GM12865 (cell line): Measurements from ENCODE around the gene EEFSEC.

Source experiments
- DNase-seq: peaks from one replicate; pipeline ENCODE4 v3.0.0; 2010; ENCODE audit warnings: low read depth
- H3K4me3 ChIP-seq: 2 replicates; pipeline ENCODE4 v1.5.1; 2011; ENCODE audit warnings: mild to moderate bottlenecking, low read depth, low read length, control low read depth
- TF ChIP-seq, protein P1 (sequence below): IDR thresholded peaks from 2 replicates; pipeline ENCODE4 v1.5.1; 2011; ENCODE audit warnings: low read length, control low read depth, low read depth, inconsistent platforms; ENCODE audit not compliant: insufficient read depth; ENCODE audit errors: missing control alignments

EEFSEC gene

DNA sequence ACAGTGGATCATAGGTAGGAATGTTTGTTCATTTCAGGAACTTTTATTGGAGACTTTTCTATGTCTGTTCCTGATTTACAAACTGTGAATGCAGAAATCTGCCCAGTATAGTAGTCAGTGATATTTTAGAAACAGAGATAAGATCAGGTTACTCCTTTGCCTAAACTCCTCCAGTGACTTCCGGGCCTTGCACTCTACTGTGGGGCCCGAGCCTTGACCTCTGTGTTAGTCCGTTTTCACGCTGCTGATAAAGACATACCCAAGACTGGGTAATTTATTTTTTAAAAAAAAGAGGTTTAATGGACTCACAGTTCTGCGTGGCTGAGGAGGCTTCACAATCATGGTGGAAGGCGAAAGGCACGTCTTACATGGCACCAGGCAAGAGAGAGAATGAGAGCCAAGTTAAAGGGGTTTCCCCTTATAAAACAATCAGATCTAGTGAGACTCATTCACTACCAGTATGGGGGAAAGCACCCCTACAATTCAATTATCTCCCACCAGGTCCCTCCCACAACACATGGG is 186.3 kb downstream of the EEFSEC start:
- no peak for DNase-seq
- TF ChIP-seq, protein P1, sequence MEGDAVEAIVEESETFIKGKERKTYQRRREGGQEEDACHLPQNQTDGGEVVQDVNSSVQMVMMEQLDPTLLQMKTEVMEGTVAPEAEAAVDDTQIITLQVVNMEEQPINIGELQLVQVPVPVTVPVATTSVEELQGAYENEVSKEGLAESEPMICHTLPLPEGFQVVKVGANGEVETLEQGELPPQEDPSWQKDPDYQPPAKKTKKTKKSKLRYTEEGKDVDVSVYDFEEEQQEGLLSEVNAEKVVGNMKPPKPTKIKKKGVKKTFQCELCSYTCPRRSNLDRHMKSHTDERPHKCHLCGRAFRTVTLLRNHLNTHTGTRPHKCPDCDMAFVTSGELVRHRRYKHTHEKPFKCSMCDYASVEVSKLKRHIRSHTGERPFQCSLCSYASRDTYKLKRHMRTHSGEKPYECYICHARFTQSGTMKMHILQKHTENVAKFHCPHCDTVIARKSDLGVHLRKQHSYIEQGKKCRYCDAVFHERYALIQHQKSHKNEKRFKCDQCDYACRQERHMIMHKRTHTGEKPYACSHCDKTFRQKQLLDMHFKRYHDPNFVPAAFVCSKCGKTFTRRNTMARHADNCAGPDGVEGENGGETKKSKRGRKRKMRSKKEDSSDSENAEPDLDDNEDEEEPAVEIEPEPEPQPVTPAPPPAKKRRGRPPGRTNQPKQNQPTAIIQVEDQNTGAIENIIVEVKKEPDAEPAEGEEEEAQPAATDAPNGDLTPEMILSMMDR = no peak
- H3K4me3 ChIP-seq = no peak overlapping the region

DNA sequence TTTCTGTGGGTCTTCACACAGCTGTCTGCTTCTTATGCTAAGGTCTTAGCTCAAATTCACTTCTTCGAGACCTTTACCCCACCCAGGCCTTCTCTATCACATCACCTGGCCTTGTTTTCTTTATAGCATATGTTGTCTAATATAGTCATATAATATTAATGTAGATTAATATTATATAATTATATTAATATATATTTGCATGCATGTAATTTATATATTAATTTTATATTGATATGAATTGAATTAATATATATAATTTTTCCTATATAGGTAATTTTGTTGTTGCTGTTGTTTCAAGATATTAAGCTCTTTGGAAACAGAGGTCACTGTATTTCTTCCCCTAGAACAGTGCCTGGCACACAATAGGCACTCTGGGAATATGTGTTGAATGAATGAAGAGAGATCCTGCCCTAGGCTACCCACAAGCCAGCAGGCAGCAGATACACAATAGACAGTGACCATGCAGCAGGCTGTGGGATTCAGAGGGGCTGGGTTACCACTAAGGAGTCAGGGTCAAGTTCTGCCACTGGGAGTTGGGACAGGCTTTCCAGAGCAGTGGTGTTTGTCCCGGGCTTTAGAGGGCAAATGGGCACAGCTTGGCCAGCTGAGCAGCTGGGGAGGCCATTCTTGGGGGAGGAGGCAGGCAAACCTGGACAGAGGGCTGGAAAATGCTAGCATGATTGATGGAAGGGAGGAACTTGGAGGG is 187.1 kb downstream of the EEFSEC start:
- no peak overlapping the region for H3K4me3 ChIP-seq
- TF ChIP-seq, protein P1 = no peak
- DNase-seq = no peak

DNA sequence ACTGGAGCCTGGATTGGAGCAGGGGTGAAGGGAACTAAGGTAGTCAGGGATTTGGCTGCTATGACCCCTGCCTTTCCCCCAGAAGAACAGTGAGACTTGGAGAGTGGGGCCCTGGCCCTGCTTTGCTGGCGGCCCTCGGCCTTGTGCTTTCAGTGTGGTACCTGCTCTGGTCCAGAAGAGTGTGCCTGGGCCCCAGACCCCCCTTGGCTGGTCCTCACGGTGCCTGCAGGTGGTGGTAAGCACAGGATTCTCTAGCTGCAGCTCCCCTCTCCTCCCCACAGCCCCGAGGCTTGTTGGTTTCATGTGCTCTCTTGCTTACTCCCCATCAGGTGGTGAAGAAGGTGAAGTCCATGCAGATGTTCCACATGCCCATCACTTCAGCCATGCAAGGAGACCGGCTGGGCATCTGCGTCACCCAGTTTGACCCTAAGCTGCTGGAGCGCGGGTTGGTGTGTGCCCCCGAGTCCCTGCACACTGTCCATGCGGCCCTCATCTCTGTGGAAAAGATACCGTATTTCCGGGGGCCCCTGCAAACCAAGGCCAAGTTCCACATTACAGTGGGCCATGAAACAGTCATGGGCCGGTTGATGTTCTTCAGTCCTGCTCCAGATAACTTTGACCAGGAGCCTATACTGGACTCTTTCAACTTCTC is 187.7 kb downstream of the EEFSEC start:
- H3K4me3 ChIP-seq = no peak overlapping the region
- TF ChIP-seq, protein P1 = no peak
- no peak for DNase-seq

DNA sequence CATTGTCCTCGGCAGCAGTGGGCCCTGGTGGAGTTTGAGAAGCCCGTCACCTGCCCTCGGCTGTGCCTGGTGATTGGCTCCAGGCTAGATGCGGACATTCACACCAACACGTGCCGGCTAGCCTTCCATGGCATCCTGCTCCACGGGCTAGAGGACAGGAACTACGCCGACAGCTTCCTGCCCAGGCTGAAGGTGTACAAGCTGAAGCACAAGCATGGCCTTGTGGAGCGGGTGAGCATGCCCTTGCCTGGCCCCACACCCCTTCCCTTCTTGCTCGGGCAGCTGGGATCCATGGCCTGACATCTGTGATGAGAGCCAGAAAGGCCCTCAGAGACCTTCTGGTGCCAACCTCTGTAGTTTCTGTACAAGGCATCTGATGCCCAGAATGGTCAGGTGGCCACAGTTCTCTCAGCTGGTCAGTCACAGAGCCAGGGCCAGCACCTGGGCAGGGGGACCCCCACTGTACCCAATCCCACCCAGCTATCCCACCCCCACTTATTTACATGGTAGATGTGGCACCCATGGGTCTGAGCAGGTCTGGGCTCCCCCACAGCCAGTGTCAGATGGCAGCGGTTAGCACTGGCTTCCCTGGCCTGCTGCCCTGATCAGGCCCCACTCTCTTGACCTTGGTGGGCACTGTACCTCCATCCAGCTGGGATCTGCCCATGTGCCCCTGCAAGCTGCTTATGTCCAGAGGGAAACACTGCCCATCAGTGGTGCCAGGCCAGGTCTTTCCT is 188.5 kb downstream of the EEFSEC start:
- TF ChIP-seq, protein P1 = no peak
- DNase-seq = no peak

DNA sequence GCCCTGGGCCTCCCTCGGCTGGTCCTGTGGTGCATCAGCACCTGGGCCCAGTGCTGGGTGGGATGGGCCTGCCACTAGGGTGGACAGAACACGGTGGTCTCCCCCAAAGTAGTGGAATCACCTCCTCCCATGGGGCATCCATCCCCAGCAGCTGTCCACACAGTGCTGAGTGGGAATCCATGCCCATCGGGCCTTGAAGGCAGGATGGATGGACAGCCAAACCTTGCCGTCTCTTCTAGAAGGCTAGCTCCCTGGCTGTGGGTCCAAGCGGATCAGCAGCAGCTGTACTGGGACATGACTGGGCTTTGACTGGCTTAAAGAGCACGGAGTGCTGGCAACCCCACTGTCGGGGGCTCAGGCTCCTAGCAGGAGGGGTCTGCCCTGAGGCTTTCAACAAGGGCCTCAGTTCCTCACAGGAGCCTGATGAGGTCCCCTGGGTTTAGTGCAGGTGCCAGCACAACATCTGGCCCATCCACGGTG is 189.5 kb downstream of the EEFSEC start:
- no peak for DNase-seq
- no peak overlapping the region for H3K4me3 ChIP-seq
- TF ChIP-seq, protein P1 = no peak

More for the DNA sequence above, 188.5 kb downstream of the EEFSEC start:
- H3K4me3 ChIP-seq = no peak overlapping the region

DNA sequence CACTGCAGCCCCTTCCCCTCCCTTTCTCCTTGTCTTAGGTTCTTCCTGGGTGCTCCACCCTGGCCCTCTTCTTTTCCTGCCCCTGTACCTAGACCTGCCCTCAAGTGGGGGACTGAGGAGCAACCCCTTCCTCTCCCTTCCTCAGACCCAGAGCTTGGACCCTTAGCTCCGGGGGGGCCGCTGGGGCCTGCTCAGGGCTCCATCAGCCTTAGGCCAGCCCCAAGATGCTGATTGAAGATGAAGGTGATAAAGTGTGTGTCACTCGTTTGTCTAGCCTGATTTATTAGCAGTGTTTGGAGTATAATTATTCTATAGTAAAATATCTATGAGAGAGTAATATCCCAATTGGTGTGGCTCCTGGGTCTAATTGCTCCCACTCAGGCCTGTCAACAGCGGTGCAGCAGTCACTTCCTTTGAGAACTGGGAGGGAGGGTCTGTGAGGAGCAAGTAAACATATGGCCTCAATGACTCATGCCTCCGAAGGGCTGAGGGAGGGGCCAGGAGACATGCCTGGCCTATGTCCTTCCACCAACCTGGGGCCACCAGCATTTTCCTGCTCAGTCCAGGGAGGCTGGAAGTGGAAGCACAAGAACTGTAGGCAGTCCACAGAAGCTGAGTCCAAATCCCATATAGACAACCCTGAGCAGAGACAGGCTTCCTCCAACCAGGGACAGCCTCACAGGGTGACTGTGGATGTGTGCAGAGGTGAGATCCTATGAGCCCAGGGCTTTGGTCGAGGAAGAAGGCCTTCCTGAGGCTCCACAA is 190.2 kb downstream of the EEFSEC start:
- TF ChIP-seq, protein P1 = no peak
- DNase-seq = no peak
- no peak overlapping the region for H3K4me3 ChIP-seq
